OCI-LY1 (cell line): ENCODE measurements around the gene DLX4.

Experiments used
- CTCF ChIP-seq: fragments of 200-600 bp; sonication (generic), shearing (Covaris generic); IDR thresholded peaks from 2 replicates; pipeline ENCODE4 v1.5.1; 2017; ENCODE audit warnings: mild to moderate bottlenecking, antibody characterized with exemption, low read length, moderate library complexity, mixed read lengths
- EZH2 ChIP-seq: fragments of 200-600 bp; sonication (generic), shearing (Covaris generic); IDR thresholded peaks from 2 replicates; pipeline ENCODE4 v1.8.0; 2017; ENCODE audit warnings: borderline replicate concordance, mixed run types, mild to moderate bottlenecking, antibody characterized with exemption, low read length, moderate library complexity, mixed read lengths

- no peak for TF ChIP-seq CTCF
- TF ChIP-seq EZH2 = no peak
These were observed 421 bp upstream of the DLX4 start for GRCh38 chr17:49968405-49969133.
